Type B pancreatic cell (in vitro differentiated cells): ENCODE measurements around the gene TPK1. TPM values are rescaled to one million over a fixed set of nuclear protein-coding genes. Genes with fewer than 3 reads are reported as not detected.

ENCODE experiments used
- DNase-seq: peaks from one replicate; pipeline ENCODE4 v3.0.0; 2021; ENCODE audit warnings: mixed read lengths; ENCODE audit not compliant: unreplicated experiment; ENCODE audit errors: extremely low spot score
- H3K27ac Mint-ChIP-seq: 2 replicates; pipeline ENCODE4 v1.8.0; 2021; ENCODE audit warnings: mild to moderate bottlenecking, mixed read lengths
- H3K27me3 Mint-ChIP-seq: 2 replicates; pipeline ENCODE4 v1.8.0; 2021; ENCODE audit warnings: mixed read lengths
- H3K36me3 Mint-ChIP-seq: 2 replicates; pipeline ENCODE4 v1.8.0; 2021; ENCODE audit warnings: mixed read lengths
- H3K4me1 Mint-ChIP-seq: one replicate; pipeline ENCODE4 v1.8.0; 2021; ENCODE audit warnings: mixed read lengths; ENCODE audit not compliant: unreplicated experiment
- H3K4me3 Mint-ChIP-seq: 2 replicates; pipeline ENCODE4 v1.8.0; 2021; ENCODE audit warnings: mild to moderate bottlenecking, mixed read lengths
- H3K9me3 Mint-ChIP-seq: 2 replicates; pipeline ENCODE4 v1.8.0; 2021; ENCODE audit warnings: mixed read lengths
- total RNA-seq: library from RNA; stranded (reverse); gene quantifications from 2 replicates; pipeline ENCODE4 v1.2.1, GENCODE V29; 2021; ENCODE audit warnings: low replicate concordance
- TF ChIP-seq, protein P1 (sequence below): fragments of 200-600 bp; sonication (generic); conservative IDR thresholded peaks from 2 replicates; pipeline ENCODE4 v1.5.0; 2021; ENCODE audit warnings: antibody characterized with exemption, mild to moderate bottlenecking

TPK1 gene
- total RNA-seq, 1 donor from 2014 or later: 3.2 TPM

DNA sequence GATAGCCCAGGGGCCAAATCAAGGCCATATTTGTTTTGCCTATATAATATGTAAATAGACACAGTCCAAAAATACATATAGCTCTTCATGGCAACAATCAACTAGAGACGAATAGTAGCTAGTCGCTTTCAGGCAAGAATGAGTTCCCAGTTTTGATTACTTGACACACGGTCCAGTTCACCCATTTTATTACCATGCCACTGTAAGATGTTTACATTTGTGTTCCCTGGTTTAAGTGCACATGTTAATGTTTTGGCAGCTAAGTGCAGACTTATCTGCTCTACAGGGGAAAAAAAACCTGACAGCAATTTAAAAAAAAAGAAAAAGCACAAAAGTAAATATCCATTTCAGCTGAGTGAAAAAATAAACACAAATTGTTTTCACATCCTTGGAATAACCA is 213.1 kb downstream of the TPK1 start:
- Mint-ChIP-seq H3K9me3 (no peaks in the 10 kb centered on the region), H3K36me3 (no peaks in the 10 kb centered on the region), H3K4me3 (no peak overlapping the region), H3K27ac (no peak overlapping the region), H3K4me1 (no peaks in the 10 kb centered on the region), H3K27me3 (no peaks in the 10 kb centered on the region)
- DNase-seq: no peak
- TF ChIP-seq, protein P1, sequence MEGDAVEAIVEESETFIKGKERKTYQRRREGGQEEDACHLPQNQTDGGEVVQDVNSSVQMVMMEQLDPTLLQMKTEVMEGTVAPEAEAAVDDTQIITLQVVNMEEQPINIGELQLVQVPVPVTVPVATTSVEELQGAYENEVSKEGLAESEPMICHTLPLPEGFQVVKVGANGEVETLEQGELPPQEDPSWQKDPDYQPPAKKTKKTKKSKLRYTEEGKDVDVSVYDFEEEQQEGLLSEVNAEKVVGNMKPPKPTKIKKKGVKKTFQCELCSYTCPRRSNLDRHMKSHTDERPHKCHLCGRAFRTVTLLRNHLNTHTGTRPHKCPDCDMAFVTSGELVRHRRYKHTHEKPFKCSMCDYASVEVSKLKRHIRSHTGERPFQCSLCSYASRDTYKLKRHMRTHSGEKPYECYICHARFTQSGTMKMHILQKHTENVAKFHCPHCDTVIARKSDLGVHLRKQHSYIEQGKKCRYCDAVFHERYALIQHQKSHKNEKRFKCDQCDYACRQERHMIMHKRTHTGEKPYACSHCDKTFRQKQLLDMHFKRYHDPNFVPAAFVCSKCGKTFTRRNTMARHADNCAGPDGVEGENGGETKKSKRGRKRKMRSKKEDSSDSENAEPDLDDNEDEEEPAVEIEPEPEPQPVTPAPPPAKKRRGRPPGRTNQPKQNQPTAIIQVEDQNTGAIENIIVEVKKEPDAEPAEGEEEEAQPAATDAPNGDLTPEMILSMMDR: no peak

DNA sequence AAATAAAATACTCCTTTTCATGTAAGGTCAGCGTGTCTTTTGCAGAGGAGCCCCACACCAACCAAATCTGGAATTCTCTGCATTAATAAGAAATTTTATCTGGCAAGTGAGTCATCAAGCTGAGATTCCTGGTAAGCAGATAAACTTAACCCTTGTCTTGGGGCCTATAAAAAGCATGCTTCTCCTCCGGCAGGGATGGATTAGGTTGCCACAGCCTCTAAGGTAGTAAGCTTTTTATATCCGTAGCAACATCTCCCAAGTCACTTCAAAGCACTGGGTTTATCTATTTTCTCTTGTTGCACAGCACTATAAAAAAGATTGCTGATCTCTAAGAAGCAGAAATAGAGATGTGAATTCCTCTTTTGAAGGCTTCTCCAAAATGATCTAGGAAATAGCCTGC is 229.6 kb downstream of the TPK1 start:
- Mint-ChIP-seq H3K27me3 (no peaks in the 10 kb centered on the region), H3K4me3 (no peak overlapping the region), H3K9me3 (no peaks in the 10 kb centered on the region), H3K27ac (no peak overlapping the region), H3K36me3 (no peaks in the 10 kb centered on the region), H3K4me1 (no peaks in the 10 kb centered on the region)
- no peak for DNase-seq
- TF ChIP-seq, protein P1: no peak

DNA sequence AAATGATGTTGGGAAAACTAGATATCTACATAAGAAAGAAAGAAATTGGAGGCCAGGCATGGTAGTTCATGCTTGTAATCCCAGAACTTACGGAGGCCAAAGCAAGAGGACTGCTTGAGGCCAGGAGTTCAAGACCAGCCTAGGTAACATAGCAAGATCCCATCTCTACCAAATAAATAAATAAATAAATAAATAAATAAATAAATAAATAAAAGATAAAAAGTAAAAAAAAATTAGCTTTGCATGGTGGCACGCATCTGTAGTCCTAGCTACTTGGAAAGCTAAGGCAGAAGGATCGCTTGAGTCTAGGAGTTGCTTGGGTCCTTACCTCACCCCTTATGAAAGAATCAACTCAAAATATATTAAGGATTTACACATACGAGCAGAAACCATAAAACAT is 238.9 kb downstream of the TPK1 start:
- no peak overlapping the region for H3K4me3 Mint-ChIP-seq
- H3K27ac Mint-ChIP-seq: no peak overlapping the region
- H3K4me1 Mint-ChIP-seq: no peaks in the 10 kb centered on the region
- no peaks in the 10 kb centered on the region for H3K27me3 Mint-ChIP-seq
- no peak for DNase-seq
- peaks cover 8% of the 10 kb centered on the region for H3K9me3 Mint-ChIP-seq
- TF ChIP-seq, protein P1: no peak
- H3K36me3 Mint-ChIP-seq: no peaks in the 10 kb centered on the region

DNA sequence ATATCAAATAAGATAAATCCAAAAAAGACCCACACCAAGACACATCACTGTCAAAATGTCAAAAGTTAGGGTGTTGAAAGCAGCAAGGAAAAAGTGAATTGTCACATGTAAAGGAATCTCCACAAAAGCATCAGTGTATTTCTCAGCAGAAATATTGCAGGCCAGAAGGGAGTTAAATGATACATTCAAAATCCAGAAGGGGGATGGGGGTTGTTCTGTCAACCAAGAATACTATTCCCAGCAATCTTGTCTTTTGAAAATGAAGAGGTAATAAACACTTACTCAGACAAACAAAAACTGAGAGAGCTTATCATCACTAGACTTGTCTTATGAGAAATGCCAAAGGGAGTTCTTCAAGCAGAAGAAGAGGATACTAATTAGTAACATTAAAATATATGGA is 241.3 kb downstream of the TPK1 start:
- no peak for DNase-seq
- Mint-ChIP-seq H3K9me3 (peaks cover 8% of the 10 kb centered on the region), H3K36me3 (no peaks in the 10 kb centered on the region), H3K27me3 (no peaks in the 10 kb centered on the region), H3K4me1 (no peaks in the 10 kb centered on the region), H3K4me3 (no peak overlapping the region), H3K27ac (no peak overlapping the region)
- TF ChIP-seq, protein P1: no peak

DNA sequence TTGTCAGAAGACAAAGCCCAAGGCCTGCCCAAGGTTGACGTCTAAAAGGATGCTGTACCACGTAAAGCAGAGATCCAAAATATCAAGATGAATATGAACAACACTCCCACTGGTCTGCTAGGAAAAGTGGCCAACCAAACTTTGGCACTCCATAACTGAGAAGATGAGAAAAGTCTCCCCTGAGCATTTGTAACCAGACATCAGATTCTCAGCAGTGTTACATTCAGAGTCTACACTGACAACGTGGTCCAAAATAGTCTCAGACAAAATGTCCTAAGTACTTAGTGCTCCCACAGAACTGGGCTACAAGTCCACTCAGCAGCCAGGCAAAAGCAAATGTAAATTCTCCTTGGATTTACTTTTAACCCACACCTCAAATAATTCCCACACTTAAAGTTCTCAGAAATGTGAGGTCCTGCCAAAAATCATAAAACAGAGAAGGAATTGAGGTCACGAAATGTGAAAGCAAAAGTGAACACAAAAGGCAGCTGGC is 247.2 kb downstream of the TPK1 start:
- DNase-seq: no peak
- Mint-ChIP-seq H3K4me1 (no peaks in the 10 kb centered on the region), H3K9me3 (no peaks in the 10 kb centered on the region), H3K4me3 (no peak overlapping the region), H3K27ac (no peak overlapping the region), H3K36me3 (no peaks in the 10 kb centered on the region), H3K27me3 (no peaks in the 10 kb centered on the region)
- TF ChIP-seq, protein P1: no peak

DNA sequence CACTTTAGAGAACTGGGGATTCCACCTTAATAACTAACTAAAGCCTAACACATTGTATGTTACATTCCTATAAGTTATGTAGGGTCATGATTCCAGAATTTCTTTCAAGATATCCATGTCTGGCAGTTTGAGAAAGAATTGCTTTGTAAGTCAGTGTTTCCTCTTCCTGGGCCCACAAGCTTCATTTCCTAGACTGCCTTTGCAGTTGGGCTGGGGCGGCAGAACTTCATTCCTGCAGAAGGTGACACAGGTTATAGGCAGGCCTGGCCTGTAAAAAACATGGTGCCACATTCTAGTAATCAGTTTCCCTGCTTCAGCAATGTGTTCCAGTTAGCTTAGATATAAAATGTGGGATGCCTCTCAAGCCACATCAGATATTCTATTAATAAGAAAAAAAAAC is 248.2 kb downstream of the TPK1 start:
- H3K27me3 Mint-ChIP-seq: no peaks in the 10 kb centered on the region
- no peaks in the 10 kb centered on the region for H3K9me3 Mint-ChIP-seq
- H3K27ac Mint-ChIP-seq: no peak overlapping the region
- no peak overlapping the region for H3K4me3 Mint-ChIP-seq
- no peak for DNase-seq
- TF ChIP-seq, protein P1: no peak
- no peaks in the 10 kb centered on the region for H3K36me3 Mint-ChIP-seq
- no peaks in the 10 kb centered on the region for H3K4me1 Mint-ChIP-seq
